HEK293 (cell line): ENCODE data around the gene CIART.

Experiments used
- BCL11A ChIP-seq: fragments of 450-650 bp; formaldehyde crosslinking; IDR thresholded peaks from 2 replicates; pipeline ENCODE4 v1.5.1; 2016; ENCODE audit warnings: low read depth, missing biosample characterization, missing genetic modification characterization
- BCL11B ChIP-seq: fragments of 450-650 bp; formaldehyde crosslinking; IDR thresholded peaks from 2 replicates; pipeline ENCODE4 v1.5.1; 2016; ENCODE audit warnings: low read depth, missing biosample characterization, missing genetic modification characterization
- GLIS2 ChIP-seq: fragments of 450-650 bp; formaldehyde crosslinking; IDR thresholded peaks from 2 replicates; pipeline ENCODE4 v1.5.1; 2016; ENCODE audit warnings: missing biosample characterization, missing genetic modification characterization
- MYNN ChIP-seq: fragments of 450-650 bp; formaldehyde crosslinking; IDR thresholded peaks from 2 replicates; pipeline ENCODE4 v1.5.1; 2016; ENCODE audit warnings: missing biosample characterization, missing genetic modification characterization, borderline replicate concordance
- PRDM10 ChIP-seq: fragments of 450-650 bp; formaldehyde crosslinking; IDR thresholded peaks from 2 replicates; pipeline ENCODE4 v1.5.1; 2016; ENCODE audit warnings: missing biosample characterization, missing genetic modification characterization
- ZBTB11 ChIP-seq: fragments of 450-650 bp; formaldehyde crosslinking; conservative IDR thresholded peaks from 2 replicates; pipeline ENCODE4 v1.5.1; 2016; ENCODE audit warnings: low read depth, missing biosample characterization, missing genetic modification characterization
- ZBTB6 ChIP-seq: fragments of 450-650 bp; formaldehyde crosslinking; IDR thresholded peaks from 2 replicates; pipeline ENCODE4 v1.5.1; 2017; ENCODE audit warnings: missing biosample characterization, missing genetic modification characterization
- ZNF132 ChIP-seq: fragments of 450-650 bp; formaldehyde crosslinking; IDR thresholded peaks from 2 replicates; pipeline ENCODE4 v1.5.1; 2017; ENCODE audit warnings: missing biosample characterization, missing genetic modification characterization, borderline replicate concordance
- ZNF184 ChIP-seq: fragments of 450-650 bp; IDR thresholded peaks from 2 replicates; pipeline ENCODE4 v1.5.1; 2018; ENCODE audit warnings: missing biosample characterization, mild to moderate bottlenecking, missing genetic modification characterization
- ZNF19 ChIP-seq: fragments of 450-650 bp; formaldehyde crosslinking; IDR thresholded peaks from 2 replicates; pipeline ENCODE4; 2016; ENCODE audit warnings: missing biosample characterization, missing genetic modification characterization, low read depth
- ZNF221 ChIP-seq: fragments of 450-650 bp; formaldehyde crosslinking; IDR thresholded peaks from 2 replicates; pipeline ENCODE4 v1.5.1; 2017; ENCODE audit warnings: missing biosample characterization, missing genetic modification characterization, borderline replicate concordance
- ZNF280C ChIP-seq: fragments of 450-650 bp; formaldehyde crosslinking; IDR thresholded peaks from 2 replicates; pipeline ENCODE4 v1.5.1; 2016; ENCODE audit warnings: missing biosample characterization, missing genetic modification characterization
- ZNF324 ChIP-seq: fragments of 450-650 bp; formaldehyde crosslinking; IDR thresholded peaks from 2 replicates; pipeline ENCODE4 v1.5.1; 2016; ENCODE audit warnings: missing biosample characterization, missing genetic modification characterization
- ZNF37A ChIP-seq: fragments of 450-650 bp; IDR thresholded peaks from 2 replicates; pipeline ENCODE4 v1.5.1; 2018; ENCODE audit warnings: missing biosample characterization, missing genetic modification characterization
- ZNF394 ChIP-seq: fragments of 450-650 bp; formaldehyde crosslinking; IDR thresholded peaks from 2 replicates; pipeline ENCODE4 v1.5.1; 2016; ENCODE audit warnings: missing biosample characterization, missing genetic modification characterization, mild to moderate bottlenecking, moderate library complexity, borderline replicate concordance
- ZNF558 ChIP-seq: fragments of 450-650 bp; formaldehyde crosslinking; IDR thresholded peaks from 2 replicates; pipeline ENCODE4 v1.5.1; 2016; ENCODE audit warnings: missing biosample characterization, missing genetic modification characterization
- ZNF571 ChIP-seq: fragments of 450-650 bp; formaldehyde crosslinking; IDR thresholded peaks from 2 replicates; pipeline ENCODE4 v1.5.0; 2017; ENCODE audit warnings: missing biosample characterization, missing genetic modification characterization
- ZNF596 ChIP-seq: fragments of 450-650 bp; IDR thresholded peaks from 2 replicates; pipeline ENCODE4 v1.5.0; 2018; ENCODE audit warnings: missing biosample characterization, mild to moderate bottlenecking, missing genetic modification characterization, moderate library complexity
- ZNF624 ChIP-seq: fragments of 450-650 bp; formaldehyde crosslinking; IDR thresholded peaks from 2 replicates; pipeline ENCODE4 v1.5.1; 2017; ENCODE audit warnings: missing biosample characterization, missing genetic modification characterization
- ZSCAN18 ChIP-seq: fragments of 450-650 bp; formaldehyde crosslinking; IDR thresholded peaks from 2 replicates; pipeline ENCODE4 v1.5.1; 2016; ENCODE audit warnings: missing biosample characterization, missing genetic modification characterization
- TF ChIP-seq, protein P1 (sequence below): fragments of 450-650 bp; formaldehyde crosslinking; IDR thresholded peaks from 2 replicates; pipeline ENCODE4 v1.5.1; 2016; ENCODE audit warnings: missing biosample characterization, missing genetic modification characterization
- TF ChIP-seq, protein P2 (sequence below): fragments of 450-650 bp; formaldehyde crosslinking; optimal IDR thresholded peaks from 2 replicates; pipeline ENCODE3; 2016; ENCODE audit warnings: missing biosample characterization, mild to moderate bottlenecking, missing genetic modification characterization
- TF ChIP-seq, protein P3 (sequence below): fragments of 450-650 bp; formaldehyde crosslinking; IDR thresholded peaks from 2 replicates; pipeline ENCODE4 v1.5.1; 2016; ENCODE audit warnings: missing biosample characterization, missing genetic modification characterization

Gene CIART

GRCh38 chr1:150281221-150281757 is 1.1 kb upstream of the CIART start (continued):
- no peak for TF ChIP-seq PRDM10
- no peak for TF ChIP-seq GLIS2 (tag by site-specific recombination)
- no peak for TF ChIP-seq ZNF596 (tag by site-specific recombination)
- no peak for TF ChIP-seq ZNF37A (tag by site-specific recombination)
- no peak for TF ChIP-seq ZNF184
- no peak for TF ChIP-seq ZNF324 (tag by site-specific recombination)
- TF ChIP-seq BCL11A (tag by site-specific recombination), result no peak
- no peak for TF ChIP-seq ZNF571 (tag by site-specific recombination)
- no peak for TF ChIP-seq ZNF221
- TF ChIP-seq ZNF132 (tag by site-specific recombination), result no peak
- no peak for TF ChIP-seq MYNN
- TF ChIP-seq ZNF624 (tag by site-specific recombination), result no peak
- TF ChIP-seq BCL11B (tag by site-specific recombination), result no peak
- no peak for TF ChIP-seq ZNF19 (tag by site-specific recombination)
- TF ChIP-seq ZNF558 (tag by site-specific recombination), result no peak
- TF ChIP-seq ZNF394 (tag by site-specific recombination), result no peak
- TF ChIP-seq ZBTB6 (tag by site-specific recombination), result 0 out of 2 replicates have a peak, but pooled peaks have one; percentile 7
- no peak for TF ChIP-seq ZNF280C (tag by site-specific recombination)
- TF ChIP-seq ZBTB11 (tag by site-specific recombination), result no peak
- TF ChIP-seq, protein P1, sequence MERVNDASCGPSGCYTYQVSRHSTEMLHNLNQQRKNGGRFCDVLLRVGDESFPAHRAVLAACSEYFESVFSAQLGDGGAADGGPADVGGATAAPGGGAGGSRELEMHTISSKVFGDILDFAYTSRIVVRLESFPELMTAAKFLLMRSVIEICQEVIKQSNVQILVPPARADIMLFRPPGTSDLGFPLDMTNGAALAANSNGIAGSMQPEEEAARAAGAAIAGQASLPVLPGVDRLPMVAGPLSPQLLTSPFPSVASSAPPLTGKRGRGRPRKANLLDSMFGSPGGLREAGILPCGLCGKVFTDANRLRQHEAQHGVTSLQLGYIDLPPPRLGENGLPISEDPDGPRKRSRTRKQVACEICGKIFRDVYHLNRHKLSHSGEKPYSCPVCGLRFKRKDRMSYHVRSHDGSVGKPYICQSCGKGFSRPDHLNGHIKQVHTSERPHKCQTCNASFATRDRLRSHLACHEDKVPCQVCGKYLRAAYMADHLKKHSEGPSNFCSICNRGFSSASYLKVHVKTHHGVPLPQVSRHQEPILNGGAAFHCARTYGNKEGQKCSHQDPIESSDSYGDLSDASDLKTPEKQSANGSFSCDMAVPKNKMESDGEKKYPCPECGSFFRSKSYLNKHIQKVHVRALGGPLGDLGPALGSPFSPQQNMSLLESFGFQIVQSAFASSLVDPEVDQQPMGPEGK (tag by site-specific recombination), result no peak
- TF ChIP-seq, protein P2, sequence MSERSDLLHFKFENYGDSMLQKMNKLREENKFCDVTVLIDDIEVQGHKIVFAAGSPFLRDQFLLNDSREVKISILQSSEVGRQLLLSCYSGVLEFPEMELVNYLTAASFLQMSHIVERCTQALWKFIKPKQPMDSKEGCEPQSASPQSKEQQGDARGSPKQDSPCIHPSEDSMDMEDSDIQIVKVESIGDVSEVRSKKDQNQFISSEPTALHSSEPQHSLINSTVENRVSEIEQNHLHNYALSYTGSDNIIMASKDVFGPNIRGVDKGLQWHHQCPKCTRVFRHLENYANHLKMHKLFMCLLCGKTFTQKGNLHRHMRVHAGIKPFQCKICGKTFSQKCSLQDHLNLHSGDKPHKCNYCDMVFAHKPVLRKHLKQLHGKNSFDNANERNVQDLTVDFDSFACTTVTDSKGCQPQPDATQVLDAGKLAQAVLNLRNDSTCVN (tag by site-specific recombination), result no peak
- TF ChIP-seq, protein P3, sequence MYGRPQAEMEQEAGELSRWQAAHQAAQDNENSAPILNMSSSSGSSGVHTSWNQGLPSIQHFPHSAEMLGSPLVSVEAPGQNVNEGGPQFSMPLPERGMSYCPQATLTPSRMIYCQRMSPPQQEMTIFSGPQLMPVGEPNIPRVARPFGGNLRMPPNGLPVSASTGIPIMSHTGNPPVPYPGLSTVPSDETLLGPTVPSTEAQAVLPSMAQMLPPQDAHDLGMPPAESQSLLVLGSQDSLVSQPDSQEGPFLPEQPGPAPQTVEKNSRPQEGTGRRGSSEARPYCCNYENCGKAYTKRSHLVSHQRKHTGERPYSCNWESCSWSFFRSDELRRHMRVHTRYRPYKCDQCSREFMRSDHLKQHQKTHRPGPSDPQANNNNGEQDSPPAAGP, result no peak
- TF ChIP-seq ZSCAN18 (tag by site-specific recombination), result no peak
